AG04449 (cell line): ENCODE data around the gene CDH22.

Experiments used
- CTCF ChIA-PET: fragments of 350-600 bp; formaldehyde crosslinking; extraction: SDS; loops from one replicate; lab custom pipeline; 2021; ENCODE audit warnings: antibody characterized with exemption; lab: Yijun Ruan, JAX
- POLR2A ChIA-PET: fragments of 400-600, 350-600 bp; formaldehyde crosslinking; extraction: SDS; loops from one replicate; lab custom pipeline; 2020; ENCODE audit warnings: antibody characterized with exemption, inconsistent platforms; lab: Yijun Ruan, JAX
- DNase-seq: peaks from one replicate; pipeline ENCODE4 v3.0.0-alpha.2; 2010; ENCODE audit warnings: low read depth, low spot score
- H3K4me3 ChIP-seq: 2 replicates; pipeline ENCODE4 v1.5.1; 2011; ENCODE audit warnings: low read depth, mild to moderate bottlenecking, control low read depth, low read length
- TF ChIP-seq, protein P1 (sequence below): IDR thresholded peaks from one replicate; pipeline ENCODE4 v1.5.1; 2011; ENCODE audit warnings: mild to moderate bottlenecking, moderate library complexity, low read length, control low read depth, inconsistent platforms; ENCODE audit not compliant: insufficient read depth; ENCODE audit errors: missing control alignments

CDH22 gene

DNA sequence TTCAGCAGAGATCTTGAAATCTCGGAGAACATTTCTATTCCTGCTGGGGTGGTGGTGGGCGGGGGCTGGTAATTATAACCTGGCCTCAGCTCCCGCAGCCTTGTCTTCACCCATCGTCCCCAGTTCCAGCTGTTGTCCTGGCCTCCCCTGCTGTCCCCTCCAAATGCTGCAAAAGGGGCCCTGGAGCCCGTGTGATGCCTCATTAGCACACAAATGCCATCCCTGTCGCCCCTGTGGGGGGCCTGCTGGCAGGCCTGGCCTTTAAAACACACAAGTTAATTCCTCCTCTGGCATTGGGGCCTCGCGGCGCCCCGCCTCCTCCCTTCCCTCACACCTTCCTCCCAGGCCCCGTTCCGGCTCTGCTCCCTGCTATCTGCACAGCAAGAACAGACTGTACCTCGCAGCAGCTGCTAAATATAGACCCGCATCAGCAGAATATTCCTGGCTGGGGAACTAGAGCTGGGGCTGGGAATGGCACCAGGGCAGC, 85.7 kb downstream of the CDH22 start:
- CTCF ChIA-PET, result no interaction called here
- no peak for DNase-seq
- POLR2A ChIA-PET, result no interaction called here
- TF ChIP-seq, protein P1, sequence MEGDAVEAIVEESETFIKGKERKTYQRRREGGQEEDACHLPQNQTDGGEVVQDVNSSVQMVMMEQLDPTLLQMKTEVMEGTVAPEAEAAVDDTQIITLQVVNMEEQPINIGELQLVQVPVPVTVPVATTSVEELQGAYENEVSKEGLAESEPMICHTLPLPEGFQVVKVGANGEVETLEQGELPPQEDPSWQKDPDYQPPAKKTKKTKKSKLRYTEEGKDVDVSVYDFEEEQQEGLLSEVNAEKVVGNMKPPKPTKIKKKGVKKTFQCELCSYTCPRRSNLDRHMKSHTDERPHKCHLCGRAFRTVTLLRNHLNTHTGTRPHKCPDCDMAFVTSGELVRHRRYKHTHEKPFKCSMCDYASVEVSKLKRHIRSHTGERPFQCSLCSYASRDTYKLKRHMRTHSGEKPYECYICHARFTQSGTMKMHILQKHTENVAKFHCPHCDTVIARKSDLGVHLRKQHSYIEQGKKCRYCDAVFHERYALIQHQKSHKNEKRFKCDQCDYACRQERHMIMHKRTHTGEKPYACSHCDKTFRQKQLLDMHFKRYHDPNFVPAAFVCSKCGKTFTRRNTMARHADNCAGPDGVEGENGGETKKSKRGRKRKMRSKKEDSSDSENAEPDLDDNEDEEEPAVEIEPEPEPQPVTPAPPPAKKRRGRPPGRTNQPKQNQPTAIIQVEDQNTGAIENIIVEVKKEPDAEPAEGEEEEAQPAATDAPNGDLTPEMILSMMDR, result no peak
- H3K4me3 ChIP-seq, result no peak overlapping the region

DNA sequence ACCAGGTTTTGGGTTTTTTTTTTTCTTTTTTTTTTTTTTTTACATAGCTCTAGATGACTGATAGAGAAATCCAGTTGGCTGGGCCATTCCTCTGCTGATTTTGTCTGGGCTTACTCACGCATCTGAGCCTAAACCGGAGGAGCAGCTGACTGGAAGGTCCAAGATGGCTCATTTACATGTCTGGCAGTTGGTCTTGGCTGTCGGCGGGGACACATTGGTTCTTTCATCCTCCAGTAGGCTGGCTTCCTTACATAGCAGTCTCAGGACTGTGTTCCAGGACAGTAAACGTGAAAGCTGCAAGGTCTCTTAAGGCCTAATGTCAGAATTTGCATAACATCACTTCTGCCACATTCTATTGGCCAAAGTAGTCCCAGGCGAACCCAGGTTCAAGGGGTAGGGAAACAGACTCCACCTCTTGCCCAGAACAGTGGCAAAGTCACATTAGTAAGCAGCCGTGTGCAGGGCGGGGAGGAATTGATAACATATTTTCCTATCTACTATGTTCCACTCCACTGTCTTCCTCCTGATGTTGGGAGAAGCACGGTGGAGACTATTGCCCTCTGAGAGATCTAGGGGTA, 87.0 kb downstream of the CDH22 start:
- DNase-seq, result no peak
- CTCF ChIA-PET, result no interaction called here
- POLR2A ChIA-PET, result no interaction called here
- no peak overlapping the region for H3K4me3 ChIP-seq
- TF ChIP-seq, protein P1, result no peak

DNA sequence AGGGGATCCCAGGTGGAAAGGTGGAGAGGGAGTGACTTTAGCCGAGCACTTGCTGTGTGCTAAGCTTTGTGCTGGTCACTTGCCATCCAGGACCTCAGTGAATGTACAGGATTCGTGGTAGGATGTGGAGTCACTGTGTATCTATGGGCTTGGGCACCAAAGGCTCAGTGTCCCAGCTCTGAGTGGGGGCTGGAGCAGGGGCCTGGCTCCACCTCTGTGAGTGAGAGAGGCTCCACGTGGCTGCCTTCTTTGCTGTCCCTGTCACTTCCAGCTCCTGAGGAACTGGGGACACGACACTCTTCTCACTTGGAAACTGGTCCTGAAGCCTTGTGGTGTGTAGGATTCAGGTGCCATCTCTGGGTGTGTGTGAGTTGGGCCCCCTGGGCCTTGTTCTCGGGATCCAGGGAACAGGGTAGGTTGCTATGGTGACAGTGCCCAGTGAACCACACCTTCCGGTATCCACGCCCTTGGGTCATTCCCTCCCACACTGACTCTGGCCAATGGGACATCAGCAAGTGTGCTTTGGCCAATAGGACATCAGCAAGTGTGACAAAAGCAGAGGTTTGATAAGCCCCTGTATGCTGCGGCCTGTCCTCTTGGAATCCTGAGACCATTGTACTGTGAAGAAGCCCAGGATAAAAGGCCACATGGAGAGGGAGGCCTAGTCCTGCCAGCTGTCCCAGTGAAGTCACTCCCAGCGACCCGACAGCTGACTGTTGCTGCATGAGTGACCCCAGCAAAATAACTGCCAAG, 87.7 kb downstream of the CDH22 start:
- ChIA-PET POLR2A (no interaction called here), CTCF (no interaction called here)
- no peak overlapping the region for H3K4me3 ChIP-seq
- TF ChIP-seq, protein P1, result no peak
- no peak for DNase-seq

DNA sequence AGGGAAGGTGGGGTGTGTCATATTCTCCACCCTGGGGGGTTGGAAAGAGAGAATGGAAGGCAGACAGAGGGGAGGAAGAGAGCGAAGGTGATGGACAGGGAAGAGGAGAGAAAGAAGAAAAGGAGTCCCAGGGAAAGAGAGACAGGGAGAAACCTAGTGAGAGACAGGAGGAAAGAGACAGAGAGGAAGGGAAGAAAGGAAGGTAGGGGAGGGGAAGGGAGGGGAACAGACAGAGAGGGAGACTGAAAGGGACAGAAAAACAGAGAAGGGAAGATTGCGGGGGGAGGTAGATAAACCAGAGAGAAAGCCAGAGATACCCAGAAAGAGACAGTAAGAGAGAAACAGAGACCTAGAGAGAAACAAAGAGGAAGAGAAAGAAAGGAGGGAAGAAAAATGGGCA, 88.4 kb downstream of the CDH22 start:
- no peak for DNase-seq
- POLR2A ChIA-PET, result no interaction called here
- no peak overlapping the region for H3K4me3 ChIP-seq
- CTCF ChIA-PET, result no interaction called here
- TF ChIP-seq, protein P1, result no peak

DNA sequence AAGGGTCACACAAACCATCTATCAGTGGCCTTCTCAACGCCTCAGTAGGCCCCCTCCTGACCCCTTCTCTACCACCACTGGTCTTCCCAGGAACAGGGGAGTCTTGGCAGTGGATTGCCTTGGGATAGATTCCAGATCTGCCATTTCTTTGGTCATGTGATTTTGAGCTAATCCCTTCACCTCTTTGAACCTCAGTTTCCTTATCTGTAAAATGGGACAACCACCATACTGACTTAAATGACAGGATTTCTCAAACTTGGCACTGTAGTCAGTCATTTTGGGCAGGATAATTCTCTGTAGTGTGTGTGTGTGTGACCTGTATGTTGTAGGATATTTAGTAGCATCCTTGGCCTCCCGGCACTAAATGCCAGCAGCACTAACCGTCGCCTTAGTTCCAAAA, 89.1 kb downstream of the CDH22 start:
- ChIA-PET CTCF (no interaction called here), POLR2A (no interaction called here)
- TF ChIP-seq, protein P1, result no peak
- DNase-seq, result no peak
- H3K4me3 ChIP-seq, result no peak overlapping the region

DNA sequence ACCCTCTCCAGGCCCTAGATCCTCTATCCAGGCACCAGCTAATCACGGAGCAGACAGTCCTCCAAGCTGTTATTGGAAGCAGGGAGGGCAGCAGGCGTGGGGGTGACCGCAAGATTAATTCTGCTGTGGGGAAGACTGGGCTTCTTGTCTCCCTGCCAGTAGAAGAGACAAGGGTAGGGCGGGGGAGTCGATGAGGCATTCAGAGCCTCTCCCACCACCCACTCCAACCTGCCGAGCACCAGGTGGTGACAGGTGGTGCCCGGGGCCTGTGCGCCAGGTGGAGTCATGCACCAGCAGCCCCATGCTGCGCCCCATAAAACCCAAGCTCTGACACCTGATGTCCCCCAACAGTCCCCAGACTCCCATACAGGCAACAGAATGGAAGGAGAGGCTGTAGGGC, 89.6 kb downstream of the CDH22 start:
- no peak overlapping the region for H3K4me3 ChIP-seq
- TF ChIP-seq, protein P1, result no peak
- ChIA-PET POLR2A (no interaction called here), CTCF (interaction anchor here (0.7 kb wide), 1 partner anchor 16 kb away, joined by 3 read pairs; no protein-coding TSS in a partner anchor)
- no peak for DNase-seq
